Glomerular visceral epithelial cell (primary cell): Measurements from ENCODE around the gene CADPS2.

Experiments
- DNase-seq: peaks from one replicate; pipeline ENCODE4 v3.0.0-alpha.2; 2016; ENCODE audit errors: extremely low spot score

The CADPS2 gene

DNA sequence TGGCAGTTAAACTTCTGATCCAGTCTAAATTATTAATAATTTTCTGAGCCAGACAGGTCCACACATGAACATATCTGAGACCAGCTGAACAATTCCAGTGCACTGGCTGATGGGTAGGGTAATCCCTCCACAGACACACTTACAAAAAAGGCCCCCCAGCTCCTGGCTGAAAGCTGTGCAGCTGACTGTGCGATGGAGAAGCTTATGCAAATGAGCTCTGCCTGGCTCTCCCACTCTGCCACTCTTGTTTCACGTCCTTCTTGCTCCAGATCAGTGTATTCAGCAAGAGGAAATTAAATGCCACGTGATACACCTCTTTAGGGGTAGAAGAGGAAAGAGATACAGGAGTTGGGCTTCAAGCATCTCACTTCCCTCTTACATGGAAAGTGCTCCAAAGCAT lies 505.3 kb downstream of the CADPS2 start:
- DNase-seq, result no peak

DNA sequence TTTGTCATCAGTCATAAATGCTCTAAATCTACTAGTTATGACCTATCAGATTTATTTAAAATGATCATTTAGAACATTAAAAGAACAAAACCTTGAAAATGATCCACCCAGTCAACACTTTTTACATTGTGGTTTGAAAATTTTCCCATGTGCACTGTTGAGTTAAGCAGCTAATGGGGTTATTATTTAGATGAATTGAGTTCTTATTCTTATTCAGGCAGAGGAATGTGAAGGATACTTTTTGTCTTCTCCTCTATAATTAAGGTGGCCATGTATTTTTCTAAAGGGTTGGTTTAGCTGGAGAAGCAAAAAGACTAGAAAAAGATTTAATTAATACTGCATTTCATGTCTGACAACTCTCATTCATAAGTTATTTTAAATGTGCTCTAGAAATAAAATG lies 506.8 kb downstream of the CADPS2 start:
- no peak for DNase-seq

DNA sequence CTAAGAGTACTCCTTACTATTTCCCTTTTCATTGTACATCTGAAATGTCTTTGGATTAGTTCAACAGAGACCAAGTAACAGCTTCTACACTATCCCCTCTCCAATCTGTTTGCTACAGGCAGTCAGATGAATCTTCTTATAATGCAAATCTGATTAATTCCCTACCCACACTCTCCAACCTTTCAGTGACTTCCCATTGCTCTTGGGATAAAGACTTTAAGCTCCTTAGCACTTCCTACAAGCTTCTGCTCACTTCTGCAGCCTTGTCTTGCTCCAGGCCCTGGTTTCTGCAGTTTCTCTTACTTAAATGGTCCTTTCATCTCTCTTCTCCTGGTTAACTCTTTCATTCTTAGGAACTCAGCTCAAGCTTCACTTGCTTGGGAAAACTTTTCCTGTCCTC lies 516.5 kb downstream of the CADPS2 start:
- no peak for DNase-seq

DNA sequence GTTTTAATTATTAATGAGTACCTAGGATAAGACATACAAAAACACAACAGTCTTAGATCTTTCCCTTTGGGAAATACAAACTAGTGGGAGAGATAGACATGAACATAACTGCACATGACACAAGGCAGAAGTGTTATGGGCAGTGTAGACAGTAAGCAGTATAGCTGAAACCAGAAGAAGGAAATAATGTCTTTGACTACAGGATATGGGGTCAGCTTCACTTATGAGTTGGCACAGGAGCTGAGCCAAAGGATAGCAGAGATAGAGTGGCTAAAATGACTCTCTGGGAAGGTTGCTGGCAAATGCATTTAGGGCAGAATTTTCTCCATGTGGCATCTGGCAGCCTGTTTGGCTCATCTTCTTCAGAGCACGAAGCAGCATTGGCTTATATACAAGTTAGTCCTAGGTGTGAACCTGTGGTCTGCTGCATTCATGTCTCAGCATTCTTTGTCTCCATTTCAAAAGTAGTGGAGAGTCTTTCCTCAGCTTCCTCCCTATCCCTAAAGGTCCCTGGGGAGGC lies 521.4 kb downstream of the CADPS2 start:
- no peak for DNase-seq

DNA sequence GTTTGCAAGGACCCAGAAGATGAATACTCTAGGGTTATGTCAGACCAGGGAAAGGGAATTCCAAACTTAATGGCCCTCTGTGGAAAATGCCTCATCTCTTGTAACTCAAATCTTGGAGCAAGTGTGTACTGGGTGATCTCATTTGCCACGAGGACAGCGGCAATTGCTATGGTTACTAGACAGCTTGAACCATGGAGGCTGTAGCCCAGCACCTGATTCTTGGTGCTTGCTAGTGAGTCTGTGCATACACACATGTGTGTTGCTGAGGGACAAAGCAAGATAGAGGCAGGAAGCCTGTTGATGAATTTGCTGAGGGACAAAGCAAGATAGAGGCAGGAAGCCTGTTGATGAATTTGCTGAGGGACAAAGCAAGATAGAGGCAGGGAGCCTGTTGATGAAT lies 523.1 kb downstream of the CADPS2 start:
- DNase-seq, result no peak

GRCh38 chr7:122362473-122362872 lies 523.8 kb downstream of the CADPS2 start:
- no peak for DNase-seq

- no peak for DNase-seq
Measured at GRCh38 chr7:122354656-122355055, 531.6 kb downstream of the CADPS2 start.

GRCh38 chr7:122352454-122352853 lies 533.8 kb downstream of the CADPS2 start:
- DNase-seq, result no peak

DNA sequence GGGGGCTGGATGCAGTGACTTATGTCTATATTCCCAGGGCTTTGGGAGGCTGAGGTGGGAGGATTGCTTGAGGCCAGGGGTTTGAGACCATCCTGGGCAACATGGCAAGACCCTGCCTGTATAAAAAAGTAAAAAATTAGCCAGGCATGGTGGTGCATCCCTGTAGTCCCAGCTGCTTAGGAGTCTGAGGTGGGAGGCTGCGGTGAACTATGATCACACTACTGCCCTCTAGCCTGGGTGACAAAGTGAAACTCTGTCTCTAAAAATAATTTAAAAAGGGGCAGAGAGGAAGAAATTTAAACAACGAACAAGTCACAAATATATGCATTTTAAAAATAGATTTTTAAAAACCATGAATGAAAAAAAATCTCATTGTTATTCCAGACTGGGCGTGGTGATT lies 535.6 kb downstream of the CADPS2 start:
- DNase-seq, result no peak

- DNase-seq, result no peak
Measured at GRCh38 chr7:122344303-122344620, 542.0 kb downstream of the CADPS2 start.

DNA sequence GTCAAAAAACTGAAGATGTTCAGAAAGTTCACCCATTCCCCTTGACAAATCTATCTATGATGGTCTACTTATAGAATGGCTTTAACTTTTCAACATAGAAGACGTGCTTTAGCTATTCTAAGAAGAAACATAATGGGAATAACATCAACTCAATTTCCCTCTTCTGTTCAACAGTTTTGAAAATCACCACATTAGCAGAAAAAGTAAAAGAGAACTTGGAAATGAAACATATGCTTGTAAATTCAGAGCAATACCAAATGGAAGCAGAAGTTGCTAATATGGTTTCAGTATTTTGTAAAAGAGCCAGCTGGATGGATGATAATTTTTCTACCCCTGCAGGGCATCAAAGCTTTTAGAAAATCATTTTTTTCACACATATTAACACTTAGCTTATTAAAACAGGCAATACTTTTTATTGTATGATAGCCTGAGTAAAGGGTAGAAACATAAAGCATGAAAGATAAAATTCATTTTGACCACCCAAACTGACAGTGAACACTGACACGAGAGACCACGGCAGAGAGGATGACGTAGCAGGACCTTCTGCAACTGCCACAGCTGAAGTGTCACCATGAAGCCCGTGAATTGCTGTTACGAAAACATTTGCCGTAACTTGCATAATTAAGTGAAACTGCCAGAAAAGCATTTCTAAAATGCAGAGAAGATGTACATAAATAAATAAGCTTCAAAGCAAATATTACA lies 542.5 kb downstream of the CADPS2 start:
- no peak for DNase-seq

DNA sequence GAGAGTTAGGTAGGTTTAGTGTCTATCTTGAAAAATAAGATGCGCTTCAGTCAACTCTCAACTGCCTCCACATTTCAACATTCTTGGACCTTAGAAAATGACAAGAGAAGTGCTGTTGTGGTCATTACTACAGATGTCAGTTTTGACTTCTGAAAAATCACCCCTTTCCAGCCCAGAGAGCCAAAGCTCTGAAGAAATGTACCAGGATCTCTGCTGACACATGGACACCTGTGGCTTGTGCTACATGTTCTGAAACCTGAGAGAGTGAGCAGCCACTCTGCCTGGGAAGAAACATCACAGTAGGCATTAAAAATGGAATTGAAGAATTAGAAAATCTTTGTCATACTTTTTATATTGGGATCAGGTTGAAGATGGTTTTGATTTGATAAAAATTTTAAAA lies 545.8 kb downstream of the CADPS2 start:
- DNase-seq, result no peak

DNA sequence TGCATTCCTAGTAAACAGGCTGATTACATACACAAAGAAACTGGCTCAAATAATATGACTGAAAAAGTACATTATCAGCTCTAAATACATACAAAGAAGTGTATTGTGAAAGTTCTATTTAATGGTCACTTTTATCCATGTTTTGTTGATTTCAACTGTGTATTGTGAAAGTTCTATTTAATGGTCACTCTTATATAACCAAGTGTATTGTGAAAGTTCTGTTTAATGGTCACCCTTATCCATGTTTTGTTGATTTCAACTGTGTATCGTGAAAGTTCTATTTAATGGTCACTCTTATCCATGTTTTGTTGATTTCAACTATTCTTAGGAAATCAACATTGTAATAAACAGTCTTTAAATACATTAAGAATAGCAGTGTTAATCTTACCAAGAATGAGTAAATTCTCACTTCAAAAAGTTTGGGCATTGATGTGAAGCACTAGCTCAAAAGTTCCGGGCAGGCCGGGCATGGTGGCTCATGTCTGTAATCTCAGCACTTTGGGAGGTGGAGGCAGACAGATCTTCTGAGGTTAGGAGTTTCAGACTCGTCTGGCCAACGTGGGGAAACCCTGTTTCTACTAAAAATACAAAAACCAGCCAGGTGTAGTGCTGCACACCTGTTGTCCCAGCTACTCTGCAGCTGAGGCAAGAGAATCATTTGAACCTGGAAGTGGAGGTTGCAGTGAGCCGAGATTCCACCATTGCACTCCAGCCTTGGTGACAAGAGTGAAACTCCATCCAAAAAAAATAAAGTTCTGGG lies 546.9 kb downstream of the CADPS2 start:
- DNase-seq, result no peak

DNA sequence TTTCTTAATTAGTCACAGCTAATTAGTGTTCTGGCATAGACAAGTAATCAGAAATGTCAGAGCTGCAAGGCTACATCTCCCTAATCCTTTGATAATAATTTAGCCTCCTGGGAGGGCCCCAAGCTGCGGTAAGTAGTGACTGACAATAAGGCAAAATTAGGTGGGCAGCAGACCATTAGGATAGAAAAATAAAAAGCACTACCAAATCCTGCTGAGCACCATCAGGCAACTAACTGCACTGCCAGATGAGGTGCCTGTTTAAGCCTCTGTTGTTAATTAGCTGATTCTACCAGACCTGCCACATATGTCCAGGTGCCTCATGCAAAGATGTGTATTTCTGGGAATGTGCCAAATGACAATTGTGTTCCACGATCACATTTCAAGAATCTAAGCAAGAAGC lies 549.2 kb downstream of the CADPS2 start:
- DNase-seq, result no peak

- DNase-seq, result no peak
Measured at GRCh38 chr7:122329145-122329802, 557.0 kb downstream of the CADPS2 start.

DNA sequence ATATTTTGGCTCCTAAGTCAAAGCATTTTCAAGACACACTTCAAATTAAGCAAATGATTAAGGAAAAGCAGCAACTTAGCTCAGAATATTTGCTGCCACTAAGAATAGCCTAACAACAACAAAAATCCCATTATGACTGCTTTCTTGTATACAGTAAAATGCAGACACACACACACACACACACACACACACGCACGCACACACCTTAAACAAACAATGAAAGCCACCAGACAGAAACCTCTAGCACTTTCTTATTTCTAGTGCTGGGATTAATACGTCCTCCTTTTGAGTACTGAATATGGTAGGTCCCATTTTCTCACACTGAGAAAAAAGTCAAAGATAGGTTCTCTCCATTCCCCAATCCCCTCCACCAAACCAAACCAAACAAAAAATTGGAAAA lies 558.3 kb downstream of the CADPS2 start:
- no peak for DNase-seq

DNA sequence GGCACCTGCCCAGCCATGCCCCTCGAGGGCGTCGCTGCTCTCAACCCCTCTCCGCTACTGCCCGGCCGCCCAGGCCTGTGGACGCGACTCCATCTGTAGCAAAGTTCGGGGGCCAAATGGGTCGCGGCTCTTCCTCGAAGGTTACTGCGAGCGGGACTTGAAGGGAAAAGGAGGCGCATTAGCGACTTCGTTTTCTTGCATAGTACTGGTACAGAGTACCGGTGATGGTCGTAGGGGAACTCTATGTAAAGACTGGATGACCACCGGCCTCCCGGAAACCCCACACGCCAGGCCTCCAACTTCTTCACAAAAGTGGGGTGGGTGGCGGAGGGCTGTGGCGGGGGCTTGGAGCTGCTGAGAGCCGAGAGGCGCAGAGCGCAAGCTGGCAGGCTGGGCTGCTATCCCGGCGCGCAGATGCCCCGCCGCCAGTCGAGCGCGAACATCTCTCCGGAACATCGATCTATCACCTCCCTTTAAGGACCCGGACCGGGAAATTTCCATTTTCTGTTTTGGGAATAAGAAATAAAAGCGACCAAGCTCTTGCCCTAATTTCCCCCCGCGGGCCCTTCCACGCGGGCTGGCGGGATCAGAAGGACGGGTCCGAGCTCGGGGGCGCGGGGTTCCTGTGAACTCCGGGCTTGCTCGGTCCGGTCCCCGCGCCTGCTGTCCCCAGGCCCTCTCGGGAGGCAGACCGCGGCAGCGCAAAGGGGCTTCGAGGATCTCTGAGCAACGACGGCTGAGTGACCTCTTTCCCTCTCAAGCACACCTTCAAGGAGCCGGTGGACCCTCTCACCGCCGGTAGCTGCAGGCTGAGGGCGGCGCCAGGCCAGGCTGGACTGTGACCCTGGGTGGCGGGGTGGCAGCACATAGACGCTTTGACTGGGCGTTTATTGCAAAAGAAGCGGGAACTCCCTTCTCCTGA lies 569.5 kb downstream of the CADPS2 start:
- no peak for DNase-seq

DNA sequence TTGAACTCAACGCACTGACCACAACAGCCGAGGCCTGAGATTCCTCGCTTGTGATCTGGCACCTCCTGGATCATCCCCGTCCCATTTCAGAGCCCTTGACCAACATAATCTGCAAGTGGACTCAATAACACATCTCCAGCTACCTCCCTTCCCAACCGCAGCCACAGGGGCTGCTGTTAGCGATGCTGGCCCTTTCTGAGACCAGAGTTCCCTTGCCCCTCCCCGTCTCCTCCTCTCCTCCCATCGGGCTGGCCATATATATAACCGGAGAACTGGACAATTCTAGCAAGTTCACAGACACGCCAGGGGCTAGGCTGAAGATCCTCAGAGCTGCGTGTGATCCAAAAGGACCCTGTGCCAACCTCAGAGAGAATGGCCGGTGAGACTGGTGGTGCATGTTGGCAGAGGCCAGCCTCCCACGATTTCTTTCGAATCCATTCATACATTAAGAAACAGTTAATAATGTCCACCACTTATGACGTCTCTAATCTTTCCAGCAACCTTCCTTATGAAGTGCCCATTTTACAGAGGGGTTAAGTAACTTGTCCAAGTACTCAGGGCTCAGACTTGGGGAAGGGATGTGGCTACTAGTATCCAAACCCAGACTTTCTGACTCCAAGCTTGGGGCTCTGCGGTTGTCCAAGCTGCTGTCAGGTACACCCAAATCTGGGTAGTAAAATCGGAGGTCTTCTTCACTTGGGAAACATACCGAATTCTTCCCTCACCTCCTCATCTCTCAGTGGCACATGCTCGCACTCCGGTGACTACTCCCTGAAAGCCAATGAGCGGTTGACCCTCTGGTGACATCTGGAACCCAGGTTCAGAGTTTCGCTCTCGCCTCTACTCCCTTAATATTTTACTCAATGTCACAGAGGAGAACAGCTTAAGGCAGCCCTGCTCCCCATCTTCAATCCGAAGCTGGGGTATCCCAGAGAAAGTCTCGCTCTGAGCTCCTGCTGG lies 570.5 kb downstream of the CADPS2 start:
- DNase-seq, result no peak

- DNase-seq, result no peak
Measured at GRCh38 chr7:122314284-122314683, 572.0 kb downstream of the CADPS2 start.

- DNase-seq, result no peak
Measured at GRCh38 chr7:122312789-122313188, 573.5 kb downstream of the CADPS2 start.
